HG02885 (cell line): Measurements from ENCODE around the gene FOXL1.
"Not testable (repeated sequence)": the region's sequence is repeated elsewhere in the genome, so short reads cannot be mapped to it uniquely, and the experiment has no call there.

Source experiments
- ATAC-seq: cut with Tn5 transposase; IDR thresholded peaks from one replicate; pipeline ENCODE4 v1.9.1; 2021; ENCODE audit warnings: mild to moderate bottlenecking; ENCODE audit not compliant: unreplicated experiment, poor library complexity

Gene FOXL1

GRCh38 chr16:86579268-86580062 is 1.1 kb downstream of the FOXL1 start:
- ATAC-seq, result no peak

DNA sequence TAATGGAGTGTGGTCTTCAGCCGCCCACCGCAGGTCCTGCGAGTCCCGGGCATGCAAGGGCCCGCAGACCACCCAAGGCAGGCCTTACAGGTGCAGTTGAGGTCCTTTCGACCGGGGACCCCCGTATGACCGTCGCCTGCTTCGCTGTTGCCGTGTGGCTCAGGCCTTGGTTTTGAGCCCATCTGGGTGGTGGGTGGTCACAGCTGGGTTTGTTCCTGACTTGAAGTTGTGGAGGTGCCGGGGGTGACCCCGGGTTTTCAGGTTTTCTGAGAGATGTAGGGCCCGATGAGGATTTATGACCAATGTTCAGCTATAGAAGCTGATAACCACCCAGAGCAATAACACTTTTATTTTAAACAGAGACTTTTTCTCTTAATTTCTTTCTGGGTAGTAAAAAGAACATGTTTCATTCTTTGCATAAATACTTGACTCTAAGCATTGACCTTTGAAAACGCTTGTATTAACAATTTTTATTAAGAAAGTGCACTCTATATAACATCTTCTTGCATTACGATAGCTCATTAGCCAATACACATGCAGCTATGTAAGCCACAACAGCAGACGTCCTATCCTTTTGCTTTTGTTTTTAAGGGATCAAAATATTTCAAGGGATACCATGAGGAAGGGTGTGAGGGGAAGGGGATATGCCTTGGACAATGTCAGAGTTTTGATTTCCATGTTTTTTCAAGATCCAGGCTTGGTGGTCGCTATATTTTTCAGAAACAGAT is 1.9 kb downstream of the FOXL1 start:
- no peak for ATAC-seq

GRCh38 chr16:86580791-86581170 is 2.4 kb downstream of the FOXL1 start:
- no peak for ATAC-seq

DNA sequence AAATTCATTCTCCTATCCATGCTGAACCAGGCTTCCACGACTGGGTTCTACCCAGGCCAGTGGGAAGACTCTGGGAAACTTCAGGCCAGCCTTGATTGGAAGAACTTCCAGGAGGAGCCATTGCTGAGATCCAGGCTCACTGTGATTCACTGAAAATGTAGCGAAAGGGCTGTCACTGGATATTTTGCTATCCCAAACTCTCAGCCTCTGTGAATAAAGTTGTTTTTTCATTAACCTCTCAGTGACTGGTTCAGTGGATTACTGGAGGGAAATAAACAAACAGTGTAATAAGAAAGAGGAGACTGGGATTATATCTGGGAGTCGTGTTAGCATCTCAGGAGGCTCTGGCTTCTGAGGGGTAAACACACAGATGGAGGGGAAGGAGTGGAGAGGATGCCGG is 3.1 kb downstream of the FOXL1 start:
- no peak for ATAC-seq

DNA sequence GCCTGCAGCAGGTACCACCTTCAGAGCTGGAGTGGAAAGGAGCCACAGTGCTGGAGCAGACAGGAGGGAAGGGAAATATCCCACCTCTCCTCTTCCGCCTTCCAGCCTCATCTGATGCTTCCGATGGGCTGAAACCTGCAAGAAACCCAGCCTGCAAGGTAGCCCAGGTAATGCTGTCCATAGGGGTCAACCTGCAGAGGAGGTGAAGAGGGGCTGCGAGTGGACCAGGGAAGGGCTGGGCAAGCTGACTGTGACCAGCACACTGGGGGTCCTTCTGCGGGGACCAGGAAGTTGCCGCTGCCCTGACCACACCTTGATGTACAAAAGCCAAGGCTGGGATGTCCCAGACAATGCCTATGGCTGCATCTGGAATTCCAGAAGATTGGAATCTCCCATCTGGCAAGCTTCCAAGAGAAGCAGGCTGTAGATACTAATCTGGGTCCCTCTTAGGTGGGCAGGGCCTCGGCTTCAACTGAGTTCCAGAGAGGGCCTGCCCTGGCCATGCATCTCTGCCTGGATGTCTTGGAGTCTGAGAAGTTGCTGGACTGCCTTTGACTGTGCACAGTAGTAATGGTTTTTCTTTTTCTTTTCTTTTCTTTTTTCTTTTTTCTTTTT is 5.8 kb downstream of the FOXL1 start:
- no peak for ATAC-seq

DNA sequence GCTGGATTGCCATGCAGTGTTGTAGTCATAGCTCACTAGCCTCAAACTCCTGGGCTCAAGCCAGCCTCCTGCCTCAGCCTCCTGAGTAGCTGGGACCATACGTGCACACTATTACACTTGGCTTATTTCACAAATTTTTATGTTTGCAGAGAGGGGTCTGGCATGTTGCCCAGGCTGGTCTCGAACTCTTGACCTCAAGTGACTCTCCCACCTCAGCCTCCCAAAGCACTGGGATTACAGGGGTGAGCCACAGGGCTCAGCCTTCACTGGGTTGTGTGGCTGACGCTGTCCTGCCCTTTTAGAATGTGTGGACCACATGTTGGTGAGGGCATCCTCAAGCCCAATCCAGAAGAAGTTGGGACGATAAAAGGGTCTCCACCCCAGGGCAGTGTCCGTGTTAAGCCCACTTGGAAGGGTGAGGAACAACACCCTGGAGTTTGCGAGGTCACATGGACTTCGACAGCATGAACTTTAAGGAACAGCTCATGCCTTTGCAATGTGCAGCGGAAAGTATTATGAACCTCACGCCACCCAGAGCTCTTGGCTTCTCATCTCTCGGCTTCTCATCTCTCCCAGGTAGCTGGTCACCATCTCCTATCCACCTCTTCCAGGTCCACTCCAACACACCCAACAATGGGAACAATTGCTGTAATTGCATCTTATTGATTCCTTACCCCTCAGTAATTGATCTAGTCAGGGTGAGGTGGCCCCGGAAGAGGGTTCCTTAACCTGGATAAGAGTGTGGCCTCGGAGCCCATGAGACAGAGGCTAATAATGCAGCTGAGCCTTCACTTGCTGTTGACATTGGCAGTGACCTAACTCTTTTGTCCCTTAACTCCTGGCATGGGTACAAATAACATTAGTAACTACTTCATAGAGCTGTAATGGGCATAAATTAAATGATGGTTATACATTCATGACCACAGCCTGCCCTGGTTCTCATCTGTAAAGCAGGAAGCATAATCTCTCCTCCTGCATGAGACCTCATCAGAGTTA is 6.7 kb downstream of the FOXL1 start:
- ATAC-seq, result no peak

DNA sequence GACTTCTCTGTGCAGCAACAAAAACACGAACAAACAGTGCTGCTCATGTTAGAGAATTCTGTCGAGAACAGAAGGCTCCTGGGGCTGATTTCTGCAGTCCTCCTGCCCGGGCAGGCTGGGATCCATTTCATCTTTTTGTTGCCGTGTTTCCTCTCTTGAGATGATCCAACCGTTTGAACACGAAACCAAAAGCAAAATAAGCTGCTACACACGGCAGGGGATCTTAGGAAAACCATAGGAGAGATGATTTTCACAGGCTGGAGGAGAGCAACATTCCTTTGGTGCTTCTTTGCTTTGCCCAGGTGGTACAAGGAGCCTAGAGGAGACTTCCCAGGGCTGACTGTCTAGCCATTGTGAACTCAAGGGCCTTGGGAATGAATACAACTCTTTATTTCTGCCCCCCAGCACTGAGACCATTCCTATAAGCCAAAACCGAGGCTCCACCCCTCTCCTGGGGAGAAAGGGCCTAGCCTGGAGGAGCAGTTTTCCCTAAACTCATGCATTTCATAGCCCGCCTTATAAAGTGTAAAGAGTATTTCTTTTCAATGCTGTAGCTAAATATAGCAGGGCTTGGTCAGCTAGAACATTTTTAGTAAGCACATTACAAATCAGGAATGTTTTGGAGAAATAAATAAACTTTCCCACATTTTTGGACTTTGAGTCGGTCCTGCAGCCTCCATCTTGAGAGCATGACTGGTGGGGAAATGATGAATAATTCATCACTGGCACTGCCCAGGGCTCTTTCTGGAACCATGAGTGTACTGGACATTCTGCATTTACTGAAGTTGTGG is 7.7 kb downstream of the FOXL1 start:
- ATAC-seq, result no peak

GRCh38 chr16:86587487-86587886 is 9.1 kb downstream of the FOXL1 start:
- no peak for ATAC-seq

DNA sequence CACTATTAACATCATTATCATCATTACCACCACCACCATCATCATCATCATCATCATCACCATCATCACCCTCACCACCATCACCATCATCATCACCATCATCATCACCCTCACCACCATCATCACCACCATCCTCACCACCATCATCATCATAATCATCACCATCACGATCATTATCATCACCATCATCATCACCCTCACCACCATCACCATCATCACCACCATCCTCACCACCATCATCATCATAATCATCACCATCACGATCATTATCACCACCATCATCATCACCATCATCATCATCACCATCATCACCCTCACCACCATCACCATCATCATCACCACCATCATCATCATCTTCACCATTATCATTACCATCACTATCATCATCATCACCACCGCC is 9.6 kb downstream of the FOXL1 start:
- not testable (repeated sequence) for ATAC-seq

DNA sequence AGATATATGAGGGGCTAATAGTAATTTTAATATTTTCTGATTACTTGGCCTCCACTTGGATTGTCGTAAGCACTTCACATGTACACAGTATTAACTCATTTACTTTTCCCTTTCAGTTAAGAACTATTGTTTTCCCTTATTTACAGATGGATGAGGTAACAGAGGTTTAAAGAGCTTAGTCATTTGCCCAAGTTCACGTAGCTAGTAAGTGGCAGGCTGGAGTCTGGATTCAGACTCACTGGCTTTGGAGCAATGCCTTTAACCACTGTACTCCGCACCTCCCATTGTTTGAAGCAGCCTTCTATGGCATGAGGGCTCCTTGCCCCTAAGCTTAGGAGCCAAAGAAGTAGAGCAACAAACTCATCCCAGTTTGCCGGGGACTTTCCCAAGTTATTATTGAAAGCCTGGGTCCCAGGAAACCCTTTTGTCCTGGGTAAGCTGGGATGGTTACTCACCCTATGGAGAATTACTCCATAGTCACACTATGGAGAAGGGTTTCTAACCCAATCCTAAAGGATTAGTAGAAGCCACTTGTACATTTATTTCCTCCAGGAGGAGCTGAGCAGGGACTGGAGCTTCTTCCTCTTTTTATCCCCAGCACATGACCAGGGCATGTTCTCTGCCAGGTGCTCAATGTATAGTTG is 12.3 kb downstream of the FOXL1 start:
- no peak for ATAC-seq

DNA sequence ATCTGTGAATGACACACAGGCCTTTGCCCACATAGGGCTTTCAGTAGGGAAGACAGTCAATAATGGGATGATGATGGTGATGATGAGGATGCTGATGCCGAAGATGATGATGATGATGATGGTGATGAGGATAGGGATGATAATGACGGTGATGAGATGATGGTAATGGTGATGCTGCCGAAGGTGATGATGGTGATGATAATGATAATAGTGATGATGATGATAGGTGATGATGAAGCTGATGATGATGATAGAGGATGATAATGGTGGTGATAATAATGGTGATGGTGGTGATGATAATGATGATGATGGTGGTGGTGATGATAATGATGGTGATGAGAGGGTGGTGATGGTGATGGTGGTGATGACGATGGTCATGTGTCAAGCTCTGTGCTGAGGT is 12.9 kb downstream of the FOXL1 start:
- ATAC-seq, result no peak

DNA sequence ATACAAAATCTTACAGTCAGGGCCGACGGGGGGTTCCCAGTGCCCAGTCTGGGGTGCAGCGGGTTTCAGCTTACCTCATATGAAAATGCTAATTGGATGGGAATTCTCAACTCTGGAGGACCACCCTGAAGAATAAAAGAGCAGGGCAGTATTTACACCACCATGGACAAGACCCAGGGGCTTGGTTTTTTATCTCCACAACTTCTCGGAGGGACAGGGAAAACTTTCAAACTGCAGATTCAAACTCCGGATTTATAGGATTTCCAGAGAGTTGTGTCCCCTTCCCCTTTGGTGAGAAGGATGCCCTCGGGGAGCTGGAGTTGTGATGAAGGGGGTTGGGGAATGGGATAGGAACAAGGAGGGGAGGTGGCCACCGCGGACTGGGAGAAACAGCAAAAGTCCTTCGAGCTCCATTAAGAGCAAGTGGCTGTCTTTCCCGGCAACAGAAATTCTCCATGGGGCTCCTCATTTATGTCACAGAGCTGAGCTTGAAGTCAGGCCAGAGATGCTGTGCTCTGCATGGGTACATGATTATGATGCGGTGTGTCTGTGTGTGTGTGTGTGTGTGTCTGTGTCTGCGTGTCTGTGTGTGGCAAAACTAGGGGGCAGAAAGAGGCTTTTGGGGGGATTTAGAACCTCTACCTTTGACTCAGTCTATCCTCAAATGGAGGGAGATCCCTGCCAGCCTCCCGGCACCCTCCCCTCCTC is 15.7 kb downstream of the FOXL1 start:
- no peak for ATAC-seq

DNA sequence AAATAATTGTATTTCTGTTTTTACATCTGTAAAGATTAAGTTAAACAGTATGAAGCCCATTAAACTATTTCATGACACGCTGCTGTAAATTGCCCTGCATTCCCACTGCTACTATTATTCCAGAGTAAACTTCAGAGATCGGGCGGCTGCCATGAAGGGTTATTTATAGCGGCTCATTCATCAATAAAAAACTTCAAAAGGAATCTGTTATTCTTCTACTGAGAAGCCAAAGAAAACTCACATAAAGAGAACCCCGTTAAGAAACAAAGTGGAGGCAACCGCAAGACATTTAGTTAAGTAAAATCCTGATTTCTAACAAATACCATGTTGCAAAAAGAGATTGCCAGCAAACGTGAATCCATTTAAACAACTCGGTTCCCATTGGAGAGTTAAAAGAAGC is 16.4 kb downstream of the FOXL1 start:
- no peak for ATAC-seq

DNA sequence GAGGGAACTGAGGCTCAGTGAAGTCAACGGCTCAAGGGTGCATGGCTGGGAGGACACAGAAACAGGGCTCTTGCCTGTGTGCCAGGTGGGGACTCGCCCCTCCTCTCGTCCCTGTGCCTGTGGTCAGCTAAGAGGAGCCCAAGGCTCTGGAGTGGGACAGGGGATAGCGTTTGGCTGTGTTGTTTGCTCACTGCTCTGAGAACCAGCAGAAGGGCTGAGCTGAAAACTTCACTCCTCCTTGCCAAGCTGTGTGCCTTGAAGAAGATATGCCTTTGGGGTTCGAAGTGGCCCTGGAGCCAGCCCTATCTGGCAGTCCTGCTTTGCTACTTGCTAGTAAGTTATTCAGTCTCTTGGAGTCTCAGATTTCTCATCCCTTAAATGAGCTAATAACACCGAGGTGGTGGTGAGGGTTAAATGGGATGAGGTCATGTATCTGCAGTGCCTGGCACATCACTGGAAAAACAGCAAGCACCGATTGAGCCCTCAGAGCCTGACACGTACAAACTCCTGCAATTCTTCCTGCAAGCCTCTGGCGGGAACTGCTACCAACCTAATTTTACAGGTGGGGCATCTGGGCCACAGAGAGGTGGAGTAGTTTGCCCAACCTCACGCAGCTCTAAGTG is 17.7 kb downstream of the FOXL1 start:
- ATAC-seq, result no peak

DNA sequence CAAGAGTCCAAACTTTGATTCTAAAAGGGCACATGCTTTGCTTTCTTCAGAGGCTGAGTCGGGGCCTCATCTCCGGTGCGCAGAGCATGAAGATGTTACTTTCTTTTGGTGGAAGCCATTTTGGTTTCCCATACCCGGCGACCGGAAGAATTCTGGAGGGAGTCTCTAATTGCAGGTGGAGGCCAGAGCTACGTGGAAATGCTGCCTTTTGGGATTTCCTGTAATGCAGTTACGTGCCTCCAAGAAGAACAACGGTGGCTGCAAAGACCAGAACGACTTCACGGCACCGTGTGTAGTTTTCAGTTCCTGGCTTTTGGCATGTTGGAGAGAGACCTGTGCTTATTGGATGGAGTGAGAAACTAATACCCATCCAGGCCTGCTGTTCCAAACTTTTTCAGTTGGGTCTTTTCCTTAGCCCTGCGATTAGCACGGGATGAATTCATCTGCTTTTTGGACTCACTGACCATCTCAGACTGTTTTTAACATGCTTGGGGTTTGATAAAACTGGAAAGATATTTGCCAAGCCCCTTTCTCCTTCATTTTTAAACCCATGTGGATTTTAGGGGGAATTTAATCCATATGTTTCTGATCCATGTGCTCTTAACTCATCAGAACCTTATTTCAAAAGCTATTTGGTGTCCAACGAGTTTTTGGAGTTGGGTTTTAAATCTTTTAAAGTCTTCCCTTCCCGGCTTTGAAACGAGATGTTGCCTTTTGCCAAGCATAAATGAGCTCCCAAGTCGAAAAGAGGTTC is 19.0 kb downstream of the FOXL1 start:
- ATAC-seq, result no peak

GRCh38 chr16:86597880-86598606 is 19.7 kb downstream of the FOXL1 start:
- ATAC-seq, result no peak
